Measurements from ENCODE around the gene CD200. TPM values are rescaled to one million over a fixed set of nuclear protein-coding genes. Genes with fewer than 3 reads are reported as not detected.

CD200 gene
- total RNA-seq, 1 donor from 2014 or later, result 20.1 TPM

DNA sequence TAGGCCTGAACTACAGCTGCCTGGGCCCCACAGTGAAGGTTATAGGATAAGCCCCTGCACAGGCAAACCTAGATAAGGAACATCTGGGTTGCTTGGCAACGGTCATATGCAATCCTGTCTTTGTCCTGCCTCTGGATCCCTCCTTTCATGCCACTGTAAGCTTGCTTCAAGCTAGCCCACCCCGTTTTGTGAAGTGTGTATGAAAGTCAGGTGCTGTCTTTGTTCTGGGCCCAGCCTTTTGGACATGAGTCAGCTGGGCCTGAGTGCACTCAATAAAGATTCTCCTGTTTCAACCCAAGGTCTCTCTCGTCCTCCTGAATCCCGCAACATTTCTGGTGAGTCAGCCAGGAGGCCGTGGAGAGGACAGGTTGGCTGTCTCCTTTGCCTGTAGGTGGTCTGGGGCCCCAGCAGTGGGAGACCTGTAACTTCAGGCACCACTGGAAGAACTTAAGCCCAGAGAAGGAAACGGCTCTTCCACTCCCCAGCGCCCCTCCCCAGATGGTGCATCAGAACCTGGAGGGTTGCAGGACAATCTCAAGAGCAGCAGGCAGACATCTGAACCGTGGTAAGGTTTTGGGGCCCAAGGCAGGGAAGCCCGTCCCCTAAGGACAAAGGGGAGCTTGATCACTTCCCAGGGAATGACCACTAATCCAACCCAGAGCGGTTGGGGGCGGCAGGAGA, 30.7 kb upstream of the CD200 start:
- Mint-ChIP-seq H3K4me1 (ENCODE audit: unreplicated experiment) (peaks cover 8% of the 10 kb centered on the region), H3K4me3 (no peak overlapping the region), H3K27me3 (no peaks in the 10 kb centered on the region), H3K27ac (no peak overlapping the region), H3K36me3 (no peaks in the 10 kb centered on the region), H3K9me3 (no peaks in the 10 kb centered on the region)
- no peak for DNase-seq (ENCODE audit: extremely low spot score, unreplicated experiment)
- TF ChIP-seq, protein P1, sequence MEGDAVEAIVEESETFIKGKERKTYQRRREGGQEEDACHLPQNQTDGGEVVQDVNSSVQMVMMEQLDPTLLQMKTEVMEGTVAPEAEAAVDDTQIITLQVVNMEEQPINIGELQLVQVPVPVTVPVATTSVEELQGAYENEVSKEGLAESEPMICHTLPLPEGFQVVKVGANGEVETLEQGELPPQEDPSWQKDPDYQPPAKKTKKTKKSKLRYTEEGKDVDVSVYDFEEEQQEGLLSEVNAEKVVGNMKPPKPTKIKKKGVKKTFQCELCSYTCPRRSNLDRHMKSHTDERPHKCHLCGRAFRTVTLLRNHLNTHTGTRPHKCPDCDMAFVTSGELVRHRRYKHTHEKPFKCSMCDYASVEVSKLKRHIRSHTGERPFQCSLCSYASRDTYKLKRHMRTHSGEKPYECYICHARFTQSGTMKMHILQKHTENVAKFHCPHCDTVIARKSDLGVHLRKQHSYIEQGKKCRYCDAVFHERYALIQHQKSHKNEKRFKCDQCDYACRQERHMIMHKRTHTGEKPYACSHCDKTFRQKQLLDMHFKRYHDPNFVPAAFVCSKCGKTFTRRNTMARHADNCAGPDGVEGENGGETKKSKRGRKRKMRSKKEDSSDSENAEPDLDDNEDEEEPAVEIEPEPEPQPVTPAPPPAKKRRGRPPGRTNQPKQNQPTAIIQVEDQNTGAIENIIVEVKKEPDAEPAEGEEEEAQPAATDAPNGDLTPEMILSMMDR (conservative IDR thresholded peaks at IDR 0.05), result no peak

- no peak for DNase-seq (ENCODE audit: extremely low spot score, unreplicated experiment)
- Mint-ChIP-seq H3K36me3 (no peaks in the 10 kb centered on the region), H3K9me3 (no peaks in the 10 kb centered on the region), H3K27me3 (no peaks in the 10 kb centered on the region), H3K4me1 (ENCODE audit: unreplicated experiment) (peaks cover 14% of the 10 kb centered on the region), H3K27ac (no peak overlapping the region), H3K4me3 (no peak overlapping the region)
- TF ChIP-seq, protein P1 (conservative IDR thresholded peaks at IDR 0.05), result no peak
Observed at GRCh38 chr3:112302881-112303763, 29.8 kb upstream of the CD200 start.

DNA sequence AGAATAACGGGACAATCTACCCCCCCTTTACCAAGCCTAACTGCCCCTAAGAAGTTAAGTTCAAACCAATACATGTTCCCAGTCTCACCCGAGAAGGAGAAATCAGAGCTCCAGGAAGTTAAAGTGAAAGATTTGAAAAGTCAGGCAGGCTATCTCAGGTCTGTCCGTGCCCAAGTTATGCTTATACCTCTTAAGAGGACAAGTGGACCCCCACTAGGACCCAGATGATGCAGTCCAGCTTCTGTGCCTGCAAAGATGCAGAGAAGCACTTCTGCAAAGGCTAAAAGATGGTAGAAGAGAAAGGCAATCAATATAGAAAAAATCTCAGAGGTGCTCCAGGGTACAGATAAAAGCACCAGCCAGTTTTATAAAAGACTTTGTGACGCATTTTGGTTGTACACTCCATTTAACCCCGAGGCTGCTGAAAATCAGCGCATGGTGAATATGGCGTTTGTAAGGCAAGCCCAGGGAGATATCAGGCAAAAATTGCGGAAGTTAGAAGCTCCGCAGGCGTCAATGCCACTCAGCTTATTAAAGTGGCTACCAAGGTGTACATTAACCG, 29.1 kb upstream of the CD200 start:
- no peaks in the 10 kb centered on the region for H3K9me3 Mint-ChIP-seq
- TF ChIP-seq, protein P1 (conservative IDR thresholded peaks at IDR 0.05), result no peak
- no peaks in the 10 kb centered on the region for H3K36me3 Mint-ChIP-seq
- peaks cover 19% of the 10 kb centered on the region for H3K4me1 Mint-ChIP-seq (ENCODE audit: unreplicated experiment)
- no peak for DNase-seq (ENCODE audit: extremely low spot score, unreplicated experiment)
- no peak overlapping the region for H3K27ac Mint-ChIP-seq
- H3K27me3 Mint-ChIP-seq, result no peaks in the 10 kb centered on the region
- no peak overlapping the region for H3K4me3 Mint-ChIP-seq

GRCh38 chr3:112304611-112305010, 28.3 kb upstream of the CD200 start:
- H3K36me3 Mint-ChIP-seq, result no peaks in the 10 kb centered on the region
- no peaks in the 10 kb centered on the region for H3K27me3 Mint-ChIP-seq
- TF ChIP-seq, protein P1 (conservative IDR thresholded peaks at IDR 0.05), result peak; percentile 75
- H3K9me3 Mint-ChIP-seq, result no peaks in the 10 kb centered on the region
- no peak for DNase-seq (ENCODE audit: extremely low spot score, unreplicated experiment)
- H3K4me3 Mint-ChIP-seq, result no peak overlapping the region
- H3K4me1 Mint-ChIP-seq (ENCODE audit: unreplicated experiment), result peaks cover 19% of the 10 kb centered on the region
- no peak overlapping the region for H3K27ac Mint-ChIP-seq

DNA sequence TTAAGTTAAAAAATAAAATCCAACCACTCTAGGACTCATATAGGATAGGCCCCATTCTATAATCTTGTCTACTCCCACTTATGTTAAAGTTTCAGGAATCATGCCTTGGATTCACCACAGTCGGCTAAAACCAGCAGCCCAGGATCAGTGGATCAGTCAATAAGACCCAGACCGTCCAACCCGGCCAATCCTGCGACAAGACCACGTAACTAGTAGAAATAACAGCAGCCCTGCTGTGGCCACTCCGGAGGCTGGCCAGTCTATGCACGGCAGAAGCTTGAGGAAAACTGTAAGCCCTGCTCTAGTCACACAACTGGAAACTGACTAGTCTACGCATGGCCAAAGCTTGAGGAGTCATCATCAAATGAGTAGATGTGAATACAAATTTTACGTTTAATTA, 26.1 kb upstream of the CD200 start:
- H3K4me3 Mint-ChIP-seq, result no peak overlapping the region

More for the DNA sequence above, 26.1 kb upstream of the CD200 start:
- Mint-ChIP-seq H3K36me3 (no peaks in the 10 kb centered on the region), H3K27ac (no peak overlapping the region), H3K9me3 (no peaks in the 10 kb centered on the region), H3K27me3 (no peaks in the 10 kb centered on the region), H3K4me1 (ENCODE audit: unreplicated experiment) (peaks cover 19% of the 10 kb centered on the region)
- no peak for DNase-seq (ENCODE audit: extremely low spot score, unreplicated experiment)
- TF ChIP-seq, protein P1 (conservative IDR thresholded peaks at IDR 0.05), result no peak
